ENCODE data around the gene SLC45A1. TPM values are rescaled to one million over a fixed set of nuclear protein-coding genes. Genes with fewer than 3 reads are reported as not detected.

Gene SLC45A1
- total RNA-seq, 4 donors from 2014 or later = 0.76 to 1.6 (median 0.86) TPM

DNA sequence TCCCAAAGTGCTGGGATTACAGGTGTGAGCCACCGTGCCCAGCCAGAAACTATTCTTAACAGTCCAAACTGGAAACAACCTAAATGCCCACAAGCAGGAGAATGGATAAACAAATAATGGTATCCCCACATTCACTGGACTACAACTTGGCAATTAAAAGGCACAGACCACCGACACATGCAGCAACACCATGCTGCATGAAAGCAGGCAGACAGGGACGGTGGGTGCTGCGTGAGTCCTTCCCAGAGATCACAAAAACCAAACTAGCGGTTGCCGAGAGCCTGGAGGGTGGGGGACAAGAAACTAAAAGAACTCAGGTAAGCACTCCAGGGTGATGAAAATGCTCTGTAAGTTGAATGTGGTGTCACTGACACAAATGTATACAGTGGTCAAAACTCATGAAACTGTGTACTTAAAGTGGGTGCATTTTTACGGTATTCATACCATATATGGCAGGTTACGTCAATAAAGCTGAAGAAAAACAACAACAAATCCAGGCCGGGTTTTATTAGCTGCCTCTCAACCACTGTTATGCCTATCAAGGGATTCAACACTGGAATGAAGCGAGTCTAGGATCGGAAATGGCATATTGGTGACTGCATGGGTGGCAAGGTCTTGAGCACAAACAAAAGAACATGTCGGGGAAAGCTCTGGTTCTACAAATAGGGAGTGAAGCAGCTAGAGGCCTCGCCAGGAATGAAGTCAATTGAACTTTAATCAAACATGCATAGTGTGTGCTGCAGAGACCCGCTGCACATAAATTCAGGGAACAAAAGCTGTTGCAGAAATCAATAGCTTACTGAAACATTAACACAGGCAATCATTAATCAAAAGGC, 52.4 kb downstream of the SLC45A1 start:
- no peaks in the 10 kb centered on the region for H3K27me3 ChIP-seq
- no peaks in the 10 kb centered on the region for H3K9me3 ChIP-seq
- no peak for DNase-seq (ENCODE audit: low spot score in 2 of 2)
- 67% methylated on average over 14 of the region's 14 CpGs for WGBS
- peaks cover 21% of the 10 kb centered on the region for H3K36me3 ChIP-seq
- H3K4me3 ChIP-seq = no peak overlapping the region
- no peak for TF ChIP-seq POLR2A (IDR thresholded peaks at IDR 0.05)
- TF ChIP-seq, protein P1, sequence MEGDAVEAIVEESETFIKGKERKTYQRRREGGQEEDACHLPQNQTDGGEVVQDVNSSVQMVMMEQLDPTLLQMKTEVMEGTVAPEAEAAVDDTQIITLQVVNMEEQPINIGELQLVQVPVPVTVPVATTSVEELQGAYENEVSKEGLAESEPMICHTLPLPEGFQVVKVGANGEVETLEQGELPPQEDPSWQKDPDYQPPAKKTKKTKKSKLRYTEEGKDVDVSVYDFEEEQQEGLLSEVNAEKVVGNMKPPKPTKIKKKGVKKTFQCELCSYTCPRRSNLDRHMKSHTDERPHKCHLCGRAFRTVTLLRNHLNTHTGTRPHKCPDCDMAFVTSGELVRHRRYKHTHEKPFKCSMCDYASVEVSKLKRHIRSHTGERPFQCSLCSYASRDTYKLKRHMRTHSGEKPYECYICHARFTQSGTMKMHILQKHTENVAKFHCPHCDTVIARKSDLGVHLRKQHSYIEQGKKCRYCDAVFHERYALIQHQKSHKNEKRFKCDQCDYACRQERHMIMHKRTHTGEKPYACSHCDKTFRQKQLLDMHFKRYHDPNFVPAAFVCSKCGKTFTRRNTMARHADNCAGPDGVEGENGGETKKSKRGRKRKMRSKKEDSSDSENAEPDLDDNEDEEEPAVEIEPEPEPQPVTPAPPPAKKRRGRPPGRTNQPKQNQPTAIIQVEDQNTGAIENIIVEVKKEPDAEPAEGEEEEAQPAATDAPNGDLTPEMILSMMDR (IDR thresholded peaks at IDR 0.05) = no peak
- no peak for TF ChIP-seq POLR2AphosphoS5 (IDR thresholded peaks at IDR 0.05)
- TF ChIP-seq EP300 (IDR thresholded peaks at IDR 0.05) = no peak
- peaks cover 71% of the 10 kb centered on the region for H3K4me1 ChIP-seq
- peak overlapping the region; percentile 8 for H3K27ac ChIP-seq

DNA sequence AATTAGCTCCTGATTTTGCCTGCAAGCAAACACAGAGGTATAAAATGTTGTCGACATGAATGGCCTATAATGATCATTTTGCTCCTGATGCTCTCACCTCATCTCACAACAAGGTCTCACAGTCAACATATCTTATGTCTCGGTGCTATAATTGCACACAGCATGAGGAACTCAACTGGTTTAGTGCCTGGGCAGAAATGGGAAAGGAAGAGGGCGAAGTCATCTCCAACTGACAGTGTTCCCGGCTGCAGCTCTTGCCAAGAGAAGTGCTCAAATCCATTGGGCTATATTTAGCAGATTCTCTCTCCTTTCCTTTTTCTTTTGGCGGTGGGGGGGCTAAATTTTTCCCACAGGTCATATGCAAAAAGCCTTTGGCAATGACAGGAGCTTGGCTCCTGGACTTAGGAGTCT, 53.0 kb downstream of the SLC45A1 start:
- WGBS = 27% methylated on average over 5 of the region's 5 CpGs
- Histone ChIP-seq H3K4me3 (no peak overlapping the region), H3K36me3 (peaks cover 15% of the 10 kb centered on the region), H3K27me3 (no peaks in the 10 kb centered on the region), H3K4me1 (peaks cover 69% of the 10 kb centered on the region), H3K27ac (peak overlapping the region; percentile 84), H3K9me3 (no peaks in the 10 kb centered on the region)
- TF ChIP-seq POLR2AphosphoS5 (IDR thresholded peaks at IDR 0.05) (no peak), POLR2A (IDR thresholded peaks at IDR 0.05) (no peak), EP300 (IDR thresholded peaks at IDR 0.05) (no peak)
- TF ChIP-seq, protein P1 (IDR thresholded peaks at IDR 0.05) = no peak
- no peak for DNase-seq (ENCODE audit: low spot score in 2 of 2)

DNA sequence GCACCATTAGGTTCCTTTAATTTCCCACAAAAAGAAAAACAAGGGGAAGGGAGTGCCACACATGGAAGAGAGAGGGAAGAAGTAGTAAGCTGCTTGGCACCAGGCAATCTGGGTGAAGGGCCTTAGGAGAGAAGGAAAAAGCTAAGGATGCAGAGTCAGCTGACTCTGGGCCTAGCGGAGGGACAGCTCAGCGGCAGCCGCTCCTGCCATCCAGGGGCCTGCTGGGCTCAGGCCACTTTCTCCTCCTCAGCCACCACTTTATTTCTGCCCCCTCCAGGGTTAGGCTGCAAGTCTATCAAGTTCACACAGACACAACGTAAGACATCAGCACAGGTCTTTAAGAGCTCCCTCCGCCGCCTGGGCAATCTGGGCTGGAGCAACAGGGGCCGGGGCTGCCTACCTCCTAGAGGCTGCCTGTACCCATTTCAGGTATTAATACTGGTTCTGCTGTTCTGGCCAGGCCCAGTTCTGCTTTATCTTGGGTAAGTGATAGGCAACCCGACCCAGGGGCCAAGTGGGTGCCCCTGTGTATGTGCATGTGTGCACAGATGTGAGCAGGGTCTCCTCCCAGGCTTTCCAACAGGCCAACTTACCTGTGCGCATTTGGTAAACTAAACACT, 53.6 kb downstream of the SLC45A1 start:
- H3K36me3 ChIP-seq = peaks cover 9% of the 10 kb centered on the region
- no peak for TF ChIP-seq POLR2A (IDR thresholded peaks at IDR 0.05)
- TF ChIP-seq EP300 (IDR thresholded peaks at IDR 0.05) = no peak
- TF ChIP-seq POLR2AphosphoS5 (IDR thresholded peaks at IDR 0.05) = no peak
- TF ChIP-seq, protein P1 (IDR thresholded peaks at IDR 0.05) = no peak
- 84% methylated on average over 9 of the region's 9 CpGs for WGBS
- H3K4me1 ChIP-seq = peaks cover 72% of the 10 kb centered on the region
- no peak overlapping the region for H3K4me3 ChIP-seq
- H3K9me3 ChIP-seq = no peaks in the 10 kb centered on the region
- DNase-seq (ENCODE audit: low spot score in 2 of 2) = no peak
- H3K27ac ChIP-seq = peak overlapping the region; percentile 84
- H3K27me3 ChIP-seq = no peaks in the 10 kb centered on the region

DNA sequence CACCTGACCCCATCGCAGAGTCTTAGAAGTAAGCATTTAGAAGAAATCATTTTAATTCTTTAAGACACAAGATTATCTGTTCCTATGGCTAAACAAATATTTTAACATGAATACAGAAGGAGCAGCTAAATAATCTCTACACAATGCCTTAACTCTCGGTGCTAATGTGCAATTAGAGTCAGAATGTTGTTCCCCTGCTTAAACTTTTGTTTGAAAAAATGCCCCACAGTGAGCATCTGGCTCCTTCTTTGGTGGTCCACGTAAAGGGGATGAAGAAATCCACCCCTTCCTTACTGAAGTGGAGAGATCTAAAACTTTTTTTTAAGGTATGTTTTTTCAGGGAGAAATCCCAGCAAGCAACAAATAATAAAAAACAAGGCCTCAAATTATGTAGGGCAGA, 55.2 kb downstream of the SLC45A1 start:
- DNase-seq (ENCODE audit: low spot score in 2 of 2) = no peak
- Histone ChIP-seq H3K36me3 (peaks cover 4% of the 10 kb centered on the region), H3K27ac (peak overlapping the region; percentile 84), H3K9me3 (no peaks in the 10 kb centered on the region), H3K4me3 (peak overlapping the region; percentile 2), H3K4me1 (peaks cover 73% of the 10 kb centered on the region), H3K27me3 (no peaks in the 10 kb centered on the region)
- WGBS = 64% methylated on average over 3 of the region's 3 CpGs
- TF ChIP-seq EP300 (IDR thresholded peaks at IDR 0.05) (no peak), POLR2AphosphoS5 (IDR thresholded peaks at IDR 0.05) (no peak), POLR2A (IDR thresholded peaks at IDR 0.05) (no peak)
- TF ChIP-seq, protein P1 (IDR thresholded peaks at IDR 0.05) = no peak

DNA sequence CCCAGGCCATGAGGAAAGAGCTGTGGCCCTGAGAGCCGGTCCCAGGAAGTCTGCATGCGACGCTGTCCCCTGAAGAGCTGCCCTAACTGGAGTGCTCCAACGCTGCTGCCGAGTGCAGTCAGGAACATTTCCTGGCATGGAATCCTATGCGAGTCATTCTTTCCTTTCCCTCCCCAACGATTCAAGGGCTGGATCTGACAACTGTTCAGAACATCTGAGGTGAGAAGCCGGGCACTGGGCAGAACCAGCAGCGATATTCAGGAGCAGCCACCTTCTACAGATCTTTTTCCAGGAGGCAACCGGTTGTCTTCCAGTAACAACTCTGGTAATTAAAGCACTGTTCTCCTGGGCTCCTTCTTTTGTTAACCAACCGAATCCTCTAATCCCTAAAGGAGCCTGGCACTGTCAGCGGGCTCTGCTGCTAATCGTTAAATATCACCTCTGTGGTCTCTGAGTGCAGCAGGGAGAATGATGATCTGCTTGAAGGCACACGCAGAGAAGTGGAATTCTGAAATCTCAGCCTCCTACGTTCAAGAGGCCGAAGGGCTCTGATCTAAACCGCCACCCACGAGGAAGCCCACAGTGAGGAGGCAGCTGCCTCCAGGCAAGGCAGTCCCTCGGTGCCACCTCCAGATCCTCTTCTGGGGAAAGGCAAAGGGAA, 55.8 kb downstream of the SLC45A1 start:
- peaks cover 78% of the 10 kb centered on the region for H3K4me1 ChIP-seq
- no peaks in the 10 kb centered on the region for H3K9me3 ChIP-seq
- no peaks in the 10 kb centered on the region for H3K27me3 ChIP-seq
- TF ChIP-seq EP300 (IDR thresholded peaks at IDR 0.05) (peak; percentile 50), POLR2AphosphoS5 (IDR thresholded peaks at IDR 0.05) (peak; percentile 12 to 85 (median 48))
- TF ChIP-seq, protein P1 (IDR thresholded peaks at IDR 0.05) = no peak
- no peak for DNase-seq (ENCODE audit: low spot score in 2 of 2)
- H3K36me3 ChIP-seq = peaks cover 4% of the 10 kb centered on the region
- 12% methylated on average over 18 of the region's 19 CpGs for WGBS
- peak overlapping the region; percentile 84 for H3K27ac ChIP-seq
- H3K4me3 ChIP-seq = peak overlapping the region; percentile 2

All from suprapubic skin (tissue), 4 donors.